ENCODE measurements around the gene TJP1.

TJP1 gene

GRCh38 chr15:29688506-29689286 lies 133.6 kb downstream of the TJP1 start:
- H3K4me3 ChIP-seq (ENCODE audit: low read depth, low read length): no peak overlapping the region
- TF ChIP-seq CTCF (IDR thresholded peaks at IDR 0.05; ENCODE audit: low read depth, low read length): no peak
- no peak for DNase-seq

GRCh38 chr15:29687939-29688505 lies 134.2 kb downstream of the TJP1 start:
- no peak for DNase-seq
- H3K4me3 ChIP-seq (ENCODE audit: low read depth, low read length): no peak overlapping the region
- H3K27me3 ChIP-seq (ENCODE audit: insufficient read depth, low read depth, severe bottlenecking): no peaks in the 10 kb centered on the region
- H3K9me3 ChIP-seq (ENCODE audit: severe bottlenecking): peaks cover 5% of the 10 kb centered on the region
- no peak for TF ChIP-seq CTCF (IDR thresholded peaks at IDR 0.05; ENCODE audit: low read depth, low read length)
- H3K36me3 ChIP-seq: no peaks in the 10 kb centered on the region
- no peak overlapping the region for H3K27ac ChIP-seq

More at GRCh38 chr15:29688506-29689286, 133.6 kb downstream of the TJP1 start:
- Histone ChIP-seq H3K9me3 (ENCODE audit: severe bottlenecking) (peaks cover 5% of the 10 kb centered on the region), H3K27ac (no peak overlapping the region), H3K27me3 (ENCODE audit: insufficient read depth, low read depth, severe bottlenecking) (no peaks in the 10 kb centered on the region), H3K36me3 (no peaks in the 10 kb centered on the region)

GRCh38 chr15:29687204-29687815 lies 135.0 kb downstream of the TJP1 start:
- no peak overlapping the region for H3K4me3 ChIP-seq (ENCODE audit: low read depth, low read length)
- no peak overlapping the region for H3K27ac ChIP-seq
- DNase-seq: no peak
- TF ChIP-seq CTCF (IDR thresholded peaks at IDR 0.05; ENCODE audit: low read depth, low read length): no peak
- no peaks in the 10 kb centered on the region for H3K36me3 ChIP-seq
- peaks cover 10% of the 10 kb centered on the region for H3K9me3 ChIP-seq (ENCODE audit: severe bottlenecking)
- no peaks in the 10 kb centered on the region for H3K27me3 ChIP-seq (ENCODE audit: insufficient read depth, low read depth, severe bottlenecking)

- no peak for TF ChIP-seq CTCF (IDR thresholded peaks at IDR 0.05; ENCODE audit: low read depth, low read length)
- no peak for DNase-seq
- Histone ChIP-seq H3K36me3 (no peaks in the 10 kb centered on the region), H3K4me3 (ENCODE audit: low read depth, low read length) (no peak overlapping the region), H3K27ac (no peak overlapping the region), H3K9me3 (ENCODE audit: severe bottlenecking) (peaks cover 12% of the 10 kb centered on the region), H3K27me3 (ENCODE audit: insufficient read depth, low read depth, severe bottlenecking) (no peaks in the 10 kb centered on the region)
These were observed 135.6 kb downstream of the TJP1 start for GRCh38 chr15:29686445-29687203.

- no peaks in the 10 kb centered on the region for H3K27me3 ChIP-seq (ENCODE audit: insufficient read depth, low read depth, severe bottlenecking)
- no peak overlapping the region for H3K27ac ChIP-seq
- H3K4me3 ChIP-seq (ENCODE audit: low read depth, low read length): no peak overlapping the region
- H3K9me3 ChIP-seq (ENCODE audit: severe bottlenecking): peaks cover 12% of the 10 kb centered on the region
- H3K36me3 ChIP-seq: no peaks in the 10 kb centered on the region
- no peak for DNase-seq
- TF ChIP-seq CTCF (IDR thresholded peaks at IDR 0.05; ENCODE audit: low read depth, low read length): no peak
These were observed 136.2 kb downstream of the TJP1 start for GRCh38 chr15:29686079-29686425.
